Hepatocyte (in vitro differentiated cells): ENCODE data around the gene PHF21B. TPM values are rescaled to one million over a fixed set of nuclear protein-coding genes. Genes with fewer than 3 reads are reported as not detected.

Experiments used
- DNase-seq: peaks from one replicate; pipeline ENCODE4 v3.0.0-alpha.2; 2016; ENCODE audit warnings: low spot score
- H2AFZ ChIP-seq: fragments of 200-600 bp; sonication (generic); 2 replicates; pipeline ENCODE4 v1.6.0; 2016; ENCODE audit warnings: antibody characterized with exemption, mild to moderate bottlenecking
- H3K27ac ChIP-seq: fragments of 200-600 bp; sonication (generic); 2 replicates; pipeline ENCODE4 v1.5.1; 2016; ENCODE audit warnings: mild to moderate bottlenecking
- H3K27me3 ChIP-seq: fragments of 200-600 bp; sonication (generic); 2 replicates; pipeline ENCODE4 v1.6.1; 2016
- H3K36me3 ChIP-seq: fragments of 200-600 bp; sonication (generic); replicated peaks from 2 replicates; pipeline ENCODE4 v1.5.1; 2016; ENCODE audit warnings: low read depth; ENCODE audit not compliant: insufficient read depth
- H3K4me1 ChIP-seq: fragments of 200-600 bp; sonication (generic); 2 replicates; pipeline ENCODE4 v1.5.1; 2016; ENCODE audit warnings: mild to moderate bottlenecking, moderate library complexity; ENCODE audit not compliant: insufficient read depth
- H3K4me2 ChIP-seq: fragments of 200-600 bp; sonication (generic); 2 replicates; pipeline ENCODE4 v1.6.0; 2016
- H3K4me3 ChIP-seq: fragments of 200-600 bp; sonication (generic); 2 replicates; pipeline ENCODE4 v1.5.1; 2016; ENCODE audit warnings: mild to moderate bottlenecking
- H3K79me2 ChIP-seq: fragments of 200-600 bp; sonication (generic); 2 replicates; pipeline ENCODE4 v1.6.0; 2017; ENCODE audit warnings: mild to moderate bottlenecking
- H3K9me2 ChIP-seq: fragments of 200-600 bp; sonication (generic); replicated peaks from 2 replicates; pipeline ENCODE4 v1.6.0; 2017; ENCODE audit warnings: mild to moderate bottlenecking; ENCODE audit not compliant: insufficient read depth
- H3K9me3 ChIP-seq: fragments of 200-600 bp; sonication (generic); 2 replicates; pipeline ENCODE4 v1.5.1; 2016; ENCODE audit warnings: low read depth, mild to moderate bottlenecking
- H4K20me1 ChIP-seq: fragments of 200-600 bp; sonication (generic); 2 replicates; pipeline ENCODE4 v1.6.0; 2016; ENCODE audit warnings: mild to moderate bottlenecking; ENCODE audit not compliant: insufficient read depth, poor library complexity, severe bottlenecking
- CTCF ChIP-seq: fragments of 200-600 bp; sonication (generic); IDR thresholded peaks from 2 replicates; pipeline ENCODE4 v1.5.1; 2016; ENCODE audit warnings: antibody characterized with exemption, mild to moderate bottlenecking; ENCODE audit not compliant: poor library complexity
- EZH2 ChIP-seq: fragments of 200-600 bp; sonication (generic); IDR thresholded peaks from 2 replicates; pipeline ENCODE4 v1.6.1; 2016; ENCODE audit warnings: antibody characterized with exemption, mild to moderate bottlenecking, borderline replicate concordance
- EZH2phosphoT487 ChIP-seq: fragments of 200-600 bp; sonication (generic); IDR thresholded peaks from one replicate; pipeline ENCODE4 v1.6.1; 2018; ENCODE audit warnings: antibody characterized with exemption, mild to moderate bottlenecking, low read depth, moderate library complexity; ENCODE audit not compliant: unreplicated experiment, severe bottlenecking
- WGBS: methylation state at CpG from one replicate; pipeline ENCODE4 v1.1.6; 2016; ENCODE audit warnings: low lambda C conversion rate; ENCODE audit errors: missing lambda C conversion rate; 5-methylcytosine and 5-hydroxymethylcytosine counted together
- polyA plus RNA-seq: library from polyadenylated mRNA; unstranded; fragments of >200 nt; fragmentation: Nextera tagmentation; extraction: Ambion mirVana; gene quantifications from 2 replicates; pipeline ENCODE4 v1.2.1, GENCODE V29; 2016
- total RNA-seq: library from RNA; depleted of rRNA; stranded (reverse); fragments of >200 nt; gene quantifications from 2 replicates; pipeline ENCODE4 v1.2.3, GENCODE V29; 2014

PHF21B gene
- total and polyA plus RNA-seq, 2 experiments from 2014 or later: 0.86 to 1.9 TPM

GRCh38 chr22:44931077-44931540, 78.7 kb downstream of the PHF21B start:
- peak; percentile 19 for DNase-seq
- H3K27me3 ChIP-seq: no peaks in the 10 kb centered on the region
- H3K4me3 ChIP-seq: no peak overlapping the region
- H3K4me1 ChIP-seq: peaks cover 6% of the 10 kb centered on the region
- H3K79me2 ChIP-seq: no peaks in the 10 kb centered on the region
- no peaks in the 10 kb centered on the region for H3K9me3 ChIP-seq
- no peak overlapping the region for H3K27ac ChIP-seq
- H4K20me1 ChIP-seq: no peaks in the 10 kb centered on the region
- 41% methylated on average over 26 of the region's 26 CpGs for WGBS
- H3K9me2 ChIP-seq: no peaks in the 10 kb centered on the region
- no peaks in the 10 kb centered on the region for H3K36me3 ChIP-seq
- H2AFZ ChIP-seq: no peak overlapping the region
- no peak for TF ChIP-seq EZH2
- no peak for TF ChIP-seq EZH2phosphoT487
- no peak for TF ChIP-seq CTCF
- H3K4me2 ChIP-seq: peak overlapping the region; percentile 32

- Histone ChIP-seq H3K27ac (no peak overlapping the region), H3K4me3 (no peak overlapping the region), H3K36me3 (no peaks in the 10 kb centered on the region), H4K20me1 (no peaks in the 10 kb centered on the region), H3K4me2 (no peak overlapping the region), H3K27me3 (no peaks in the 10 kb centered on the region), H3K9me3 (no peaks in the 10 kb centered on the region), H3K79me2 (no peaks in the 10 kb centered on the region), H2AFZ (no peak overlapping the region), H3K4me1 (peaks cover 6% of the 10 kb centered on the region), H3K9me2 (no peaks in the 10 kb centered on the region)
- TF ChIP-seq EZH2 (no peak), CTCF (no peak), EZH2phosphoT487 (no peak)
- no peak for DNase-seq
- WGBS: 91% methylated on average over 8 of the region's 8 CpGs
These were observed 79.1 kb downstream of the PHF21B start for GRCh38 chr22:44930711-44931035.

GRCh38 chr22:44930016-44930710, 79.6 kb downstream of the PHF21B start:
- no peak for DNase-seq
- Histone ChIP-seq H3K4me3 (no peak overlapping the region), H4K20me1 (no peaks in the 10 kb centered on the region), H3K27ac (no peak overlapping the region), H3K4me2 (no peak overlapping the region), H3K9me3 (no peaks in the 10 kb centered on the region), H3K9me2 (no peaks in the 10 kb centered on the region), H3K36me3 (no peaks in the 10 kb centered on the region), H3K4me1 (peaks cover 6% of the 10 kb centered on the region), H3K27me3 (no peaks in the 10 kb centered on the region), H2AFZ (no peak overlapping the region), H3K79me2 (no peaks in the 10 kb centered on the region)
- no peak for TF ChIP-seq CTCF
- TF ChIP-seq EZH2: no peak
- no peak for TF ChIP-seq EZH2phosphoT487
- WGBS: 88% methylated on average over 13 of the region's 13 CpGs
